ENCODE measurements around the gene CADM3.
A peak's percentile ranks its signal among the peaks of the same experiment; 100 is the strongest.

Gene CADM3, protein sequence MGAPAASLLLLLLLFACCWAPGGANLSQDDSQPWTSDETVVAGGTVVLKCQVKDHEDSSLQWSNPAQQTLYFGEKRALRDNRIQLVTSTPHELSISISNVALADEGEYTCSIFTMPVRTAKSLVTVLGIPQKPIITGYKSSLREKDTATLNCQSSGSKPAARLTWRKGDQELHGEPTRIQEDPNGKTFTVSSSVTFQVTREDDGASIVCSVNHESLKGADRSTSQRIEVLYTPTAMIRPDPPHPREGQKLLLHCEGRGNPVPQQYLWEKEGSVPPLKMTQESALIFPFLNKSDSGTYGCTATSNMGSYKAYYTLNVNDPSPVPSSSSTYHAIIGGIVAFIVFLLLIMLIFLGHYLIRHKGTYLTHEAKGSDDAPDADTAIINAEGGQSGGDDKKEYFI

DNA sequence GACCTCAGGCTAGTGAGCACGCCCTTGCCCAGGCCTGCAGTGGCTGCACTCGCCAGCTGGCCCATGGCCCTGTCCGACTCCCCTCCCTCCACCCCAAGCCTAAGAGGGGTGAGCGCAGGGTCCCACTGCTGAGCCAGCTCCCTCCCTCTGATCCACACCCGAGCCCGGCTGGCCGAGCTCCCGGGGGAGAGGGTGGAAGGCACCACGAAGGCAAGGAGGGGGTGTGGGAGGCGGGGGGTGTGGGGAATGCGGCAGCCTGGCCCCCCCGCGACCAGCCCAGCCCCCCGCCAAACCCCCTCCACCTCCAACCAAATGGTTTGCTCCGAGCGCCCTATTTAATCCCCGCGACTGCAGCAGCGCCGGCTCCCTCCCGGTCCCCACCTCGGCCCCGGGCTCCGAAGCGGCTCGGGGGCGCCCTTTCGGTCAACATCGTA lies at the start of gene CADM3:
TSS of gene CADM3 (plus strand) at position 362 of the 434 bp plus-strand sequence. CDS start 151 bp downstream, outside the sequence.
- no peak for DNase-seq (ENCODE audit: low read depth)

- peak; percentile 49 for DNase-seq (ENCODE audit: low read depth)
Measured at GRCh38 chr1:159122005-159122621, 49.3 kb upstream of the CADM3 start.

DNA sequence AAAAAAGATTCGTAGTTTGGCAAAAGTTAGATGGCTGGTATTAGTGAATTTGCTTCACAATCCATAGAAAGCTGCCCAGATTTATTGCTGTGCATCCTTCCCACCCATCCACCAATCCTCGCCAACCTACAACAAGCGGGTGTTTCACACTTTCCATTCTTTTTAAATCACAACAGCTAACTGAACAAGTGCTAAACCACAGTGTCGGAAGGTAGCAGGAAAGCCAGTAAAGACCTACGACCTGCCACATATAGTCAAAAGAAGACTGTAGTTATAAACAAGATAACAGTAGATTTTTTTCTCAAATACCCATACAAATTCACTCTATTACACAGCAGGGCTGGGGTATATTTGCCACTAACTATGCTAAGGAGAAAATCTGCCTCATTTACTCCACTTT lies 47.8 kb upstream of the CADM3 start:
- no peak for DNase-seq (ENCODE audit: low read depth)

DNA sequence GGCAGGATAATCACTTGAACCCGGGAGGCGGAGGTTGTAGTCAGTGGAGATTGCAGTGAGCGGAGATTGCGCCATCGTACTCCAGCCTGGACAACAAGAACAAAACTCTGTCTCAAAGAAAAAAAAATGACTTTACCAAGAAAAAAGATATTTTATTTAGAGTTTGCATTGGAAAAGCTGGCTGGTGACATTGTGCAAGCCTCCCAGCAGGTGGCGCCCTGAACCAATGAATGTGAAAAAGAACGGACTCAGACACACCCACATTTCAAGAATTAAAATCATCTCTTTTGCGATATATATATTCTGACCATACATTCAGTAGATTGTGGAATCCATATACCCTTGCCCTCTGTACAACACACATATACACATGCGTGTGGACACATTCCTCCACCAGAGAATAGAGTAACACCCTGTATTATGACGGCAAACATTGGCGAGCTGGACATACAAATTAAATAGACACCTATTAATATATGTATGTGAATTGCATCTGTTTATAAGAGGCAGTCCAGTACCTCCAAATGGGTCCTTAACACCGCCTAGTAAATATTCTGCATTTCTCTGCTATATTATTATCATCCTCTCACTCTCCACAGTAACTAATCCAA lies 39.0 kb upstream of the CADM3 start:
- peak; percentile 22 for DNase-seq (ENCODE audit: low read depth)

DNA sequence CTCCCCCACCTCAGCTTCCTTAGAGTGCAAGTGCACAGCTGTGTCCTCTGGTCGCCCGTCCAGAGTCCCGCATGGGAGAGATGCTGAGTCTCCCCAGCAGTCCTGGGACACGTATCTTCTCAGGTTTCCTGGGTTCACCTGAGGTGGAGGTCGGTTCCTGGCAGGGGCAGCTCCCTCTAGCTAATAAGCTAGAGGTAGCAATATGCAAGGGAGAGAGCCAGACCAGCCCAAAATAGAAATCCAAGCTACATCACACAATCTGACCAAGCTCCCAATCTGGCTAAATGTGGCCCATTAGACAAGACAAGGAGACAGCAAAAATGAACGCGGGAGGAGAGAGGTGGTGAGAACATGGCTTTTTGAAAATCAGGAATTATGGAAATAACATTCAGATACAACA lies 30.9 kb upstream of the CADM3 start:
- no peak for DNase-seq (ENCODE audit: low read depth)

DNA sequence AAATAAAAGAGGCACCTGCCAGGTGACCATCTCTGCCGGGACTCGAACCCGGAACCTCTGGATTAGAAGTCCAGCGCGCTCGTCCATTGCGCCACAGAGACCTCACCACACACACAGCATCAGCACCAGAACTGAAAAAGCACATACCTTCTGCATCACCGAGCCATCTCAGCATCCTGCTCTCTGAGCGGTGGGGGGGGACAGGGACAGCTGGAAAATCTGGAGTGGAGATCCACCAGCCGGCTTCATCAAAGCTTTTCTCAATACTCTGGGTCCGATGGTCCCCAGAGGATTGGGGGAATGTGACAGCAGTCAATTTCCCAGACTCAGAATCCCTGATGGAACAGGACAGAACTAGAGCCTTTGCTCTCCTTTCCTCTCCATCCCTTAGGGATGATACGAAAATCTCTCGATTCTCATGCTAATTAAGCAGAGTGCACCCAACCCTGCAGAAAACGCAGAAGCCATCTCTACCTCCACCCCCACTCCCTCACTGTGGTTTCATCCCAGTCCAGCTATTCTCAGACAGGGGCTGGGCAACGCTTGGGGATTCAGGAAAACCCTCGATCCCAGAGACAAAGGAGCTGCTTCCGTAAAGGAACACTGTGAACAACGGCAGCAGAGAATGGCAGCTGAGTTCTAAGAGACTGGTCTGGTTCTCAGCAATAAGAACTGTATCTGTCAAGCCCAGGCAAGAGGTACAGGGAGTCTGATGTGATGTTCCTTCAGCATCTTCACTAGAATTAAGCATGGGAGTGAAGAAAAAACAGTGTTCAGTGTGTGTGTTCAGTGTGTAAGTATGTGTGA lies 29.6 kb upstream of the CADM3 start:
- no peak for DNase-seq (ENCODE audit: low read depth)

GRCh38 chr1:159142391-159142663 lies 29.1 kb upstream of the CADM3 start:
- no peak for DNase-seq (ENCODE audit: low read depth)

GRCh38 chr1:159142726-159143510 lies 28.5 kb upstream of the CADM3 start:
- no peak for DNase-seq (ENCODE audit: low read depth)

DNA sequence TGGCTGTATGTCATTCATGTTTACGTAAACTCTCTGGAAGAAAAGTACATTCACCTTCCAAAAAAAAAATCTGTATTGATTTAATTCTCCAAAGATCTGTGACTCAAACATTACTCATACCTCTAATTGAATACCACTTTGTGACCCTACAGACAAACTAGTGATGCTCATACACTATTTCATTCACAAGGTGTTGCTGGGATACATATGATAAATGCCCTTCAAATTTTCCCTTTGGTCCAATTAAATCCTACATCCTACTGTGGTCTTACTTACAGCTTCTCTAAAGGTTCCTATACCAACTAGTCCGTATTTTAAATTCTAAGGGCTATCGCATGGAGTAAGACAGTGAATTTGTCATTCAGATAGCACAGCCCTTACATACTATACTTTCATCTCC lies 26.8 kb upstream of the CADM3 start:
- DNase-seq (ENCODE audit: low read depth) = no peak

DNA sequence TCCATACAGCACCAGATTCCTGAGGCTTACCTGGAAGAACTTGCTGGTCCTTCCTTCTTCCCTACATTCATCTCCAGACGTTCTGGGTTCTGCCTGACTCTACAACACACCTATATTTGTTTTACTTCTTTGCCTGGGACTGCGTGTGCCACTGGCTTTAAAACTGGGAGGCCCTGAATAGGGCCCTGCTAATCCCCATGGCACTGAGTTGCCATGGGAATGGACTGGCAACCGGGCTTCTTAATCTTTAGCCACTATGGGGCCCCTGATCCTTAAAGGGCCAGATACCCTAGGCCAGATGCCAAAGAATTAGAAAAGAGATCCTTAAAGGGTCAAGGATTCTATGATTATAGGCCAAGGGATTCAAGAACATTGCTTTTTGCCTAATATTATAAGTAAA lies 24.4 kb upstream of the CADM3 start:
- DNase-seq (ENCODE audit: low read depth) = no peak

GRCh38 chr1:159152031-159152430 lies 19.4 kb upstream of the CADM3 start:
- DNase-seq (ENCODE audit: low read depth) = no peak

GRCh38 chr1:159161001-159161718 lies 10.3 kb upstream of the CADM3 start:
- peak; percentile 40 for DNase-seq (ENCODE audit: low read depth)

DNA sequence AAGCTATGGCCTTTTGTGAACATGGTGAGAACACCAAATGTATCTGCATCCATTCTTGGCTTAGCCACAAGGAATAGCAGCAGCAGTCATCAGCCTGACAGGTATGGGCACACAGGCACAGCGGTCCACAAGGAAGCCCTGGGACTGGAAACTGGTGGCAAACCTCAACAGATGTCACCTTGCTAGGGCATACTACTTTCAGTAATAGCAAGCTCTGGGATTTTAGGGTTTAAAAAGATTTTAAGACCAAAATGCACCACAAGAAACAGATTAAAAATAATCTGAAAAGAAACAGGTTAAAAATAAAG lies 9.7 kb upstream of the CADM3 start:
- no peak for DNase-seq (ENCODE audit: low read depth)

GRCh38 chr1:159162516-159163265 lies 8.7 kb upstream of the CADM3 start:
- DNase-seq (ENCODE audit: low read depth) = no peak

DNA sequence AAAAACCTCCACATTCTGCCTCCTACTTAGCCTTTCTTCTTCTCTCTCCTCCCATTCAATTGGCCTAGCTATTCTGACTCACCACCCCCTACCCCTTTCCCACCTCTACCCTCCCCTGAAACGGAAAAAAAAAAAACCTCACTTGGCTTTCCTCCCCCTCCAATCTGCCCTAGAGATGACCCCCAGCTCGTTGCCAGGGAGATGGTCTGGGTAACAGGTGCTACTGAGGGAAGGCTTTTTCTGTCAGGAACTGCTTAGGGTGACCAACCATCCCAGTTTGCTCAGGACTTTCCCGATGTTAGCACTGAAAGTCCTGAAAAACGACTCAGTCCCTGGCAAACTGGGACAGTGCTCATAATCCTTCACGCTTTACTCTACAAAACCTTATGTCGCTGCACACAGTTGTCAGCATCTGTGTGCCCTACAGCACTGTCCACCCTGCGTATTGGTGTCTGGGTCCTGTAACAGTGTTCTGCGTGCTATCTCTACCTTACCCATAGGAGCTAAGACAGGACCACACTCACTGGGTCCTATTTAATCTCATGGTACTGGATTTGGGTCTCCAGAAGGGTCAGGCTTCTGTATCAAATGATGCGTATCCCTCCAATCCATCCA lies 7.7 kb upstream of the CADM3 start:
- DNase-seq (ENCODE audit: low read depth) = no peak

- DNase-seq (ENCODE audit: low read depth) = no peak
Measured at GRCh38 chr1:159168043-159168442, 3.4 kb upstream of the CADM3 start.

DNA sequence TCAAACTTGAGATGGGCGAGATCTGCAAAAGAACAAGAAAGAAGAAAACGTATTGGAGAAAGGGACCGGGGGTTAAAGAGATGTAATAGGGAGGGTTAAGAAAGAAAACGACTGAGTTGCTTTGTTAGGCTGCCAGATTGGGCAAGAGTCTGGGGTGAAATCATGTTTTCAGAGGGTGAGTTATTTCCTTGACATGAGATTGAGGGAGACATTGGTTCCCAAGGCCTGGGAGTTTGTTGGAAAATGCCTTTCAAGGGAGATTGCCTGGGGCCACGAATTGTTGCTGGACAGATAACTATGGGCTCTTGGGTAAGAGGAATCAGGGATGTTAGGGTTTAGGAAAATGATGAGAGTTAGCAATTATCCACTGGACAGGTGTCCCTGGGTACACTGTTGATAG lies 776 bp upstream of the CADM3 start:
- no peak for DNase-seq (ENCODE audit: low read depth)

DNA sequence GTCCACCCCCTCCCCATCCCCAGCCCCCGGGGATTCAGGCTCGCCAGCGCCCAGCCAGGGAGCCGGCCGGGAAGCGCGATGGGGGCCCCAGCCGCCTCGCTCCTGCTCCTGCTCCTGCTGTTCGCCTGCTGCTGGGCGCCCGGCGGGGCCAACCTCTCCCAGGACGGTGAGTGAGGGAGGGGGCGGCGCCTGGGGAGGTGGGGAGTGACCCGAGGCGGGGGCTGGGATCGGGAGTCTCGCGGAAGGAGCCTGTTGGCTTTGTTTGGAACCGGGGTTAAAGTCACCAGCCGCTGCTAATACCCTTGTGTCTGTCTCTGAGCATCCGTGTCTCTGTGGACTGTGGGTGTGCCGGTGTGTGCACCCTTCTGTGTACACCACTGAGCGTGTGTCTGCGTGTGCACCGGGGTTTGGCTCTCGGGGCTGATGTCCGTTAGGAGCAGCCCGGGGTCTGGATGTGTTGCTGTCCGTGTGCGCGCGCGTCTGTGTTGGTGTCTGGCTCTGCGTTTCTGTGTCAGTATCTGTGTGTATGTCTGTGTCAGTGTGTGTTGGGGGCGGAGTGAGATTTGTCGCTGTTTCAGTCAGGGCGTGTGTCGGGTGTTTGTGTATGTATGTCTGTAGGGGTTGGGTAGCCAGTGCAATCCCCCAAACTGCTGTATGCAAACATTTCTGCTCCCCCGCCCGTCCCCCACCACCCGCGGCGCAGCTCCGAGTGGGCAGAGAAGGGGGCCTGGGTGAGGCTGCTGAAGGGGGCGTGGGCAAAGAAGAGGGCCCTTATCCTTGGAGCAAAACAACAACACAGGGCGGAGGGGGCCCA lies 480 bp downstream of the CADM3 start:
- no peak for DNase-seq (ENCODE audit: low read depth)

- DNase-seq (ENCODE audit: low read depth) = no peak
Measured at GRCh38 chr1:159172614-159173291, 1.3 kb downstream of the CADM3 start.
